Endothelial cell of umbilical vein (primary cell): ENCODE measurements around the gene GRAMD4. TPM values are rescaled to one million over a fixed set of nuclear protein-coding genes. Genes with fewer than 3 reads are reported as not detected.

Experiments used
- BruUV-seq: library from RNA; stranded (reverse); fragments of 400-500 nt; replicated peaks from 2 replicates; lab custom pipeline; 2021; lab: Mats Ljungman, UMichigan
- CTCF ChIA-PET: fragments of 300-600, 350-600 bp; sonication (Branson Sonifier 250); formaldehyde crosslinking; loops from one replicate; lab custom pipeline; 2021; ENCODE audit warnings: antibody characterized with exemption, inconsistent platforms; lab: Charles Lee
- POLR2A ChIA-PET: fragments of 300-600, 350-600 bp; sonication (Branson Sonifier 250); formaldehyde crosslinking; loops from one replicate; lab custom pipeline; 2021; ENCODE audit warnings: antibody characterized with exemption, inconsistent platforms; lab: Charles Lee
- DNase-seq: peaks from one replicate; pipeline ENCODE4 v3.0.0-alpha.2; 2011; ENCODE audit warnings: low read depth, low spot score
- FAIRE-seq: peaks from 2 replicates; lab custom pipeline; 2011; peaks lifted over from hg19 to GRCh38; lab: Jason Lieb, UNC
- H2AFZ ChIP-seq: 2 replicates; pipeline ENCODE4 v1.6.0; 2012; ENCODE audit warnings: low read depth, low read length, control low read depth, inconsistent platforms
- H3K27ac ChIP-seq: 2 replicates; pipeline ENCODE4 v1.5.1; 2011; ENCODE audit warnings: low read depth, mild to moderate bottlenecking, control low read depth, low read length, moderate library complexity; ENCODE audit not compliant: insufficient read depth
- H3K27me3 ChIP-seq, 2 experiments: 2 replicates each; pipeline versions ENCODE4 v1.6.0 to v1.6.1; 2011; ENCODE audit warnings: low read length in 2 of 2, mixed read lengths in 1 of 2; ENCODE audit not compliant: control insufficient read depth in 2 of 2, insufficient read depth in 2 of 2
- H3K36me3 ChIP-seq, 2 experiments: 2 replicates in 1 of 2; 3 replicates in 1 of 2; pipeline ENCODE4 v1.5.1; 2011; ENCODE audit warnings: low read length in 2 of 2, mild to moderate bottlenecking in 1 of 2, moderate library complexity in 1 of 2; ENCODE audit not compliant: control insufficient read depth in 2 of 2, insufficient read depth in 2 of 2; ENCODE audit errors: extremely low read depth in 1 of 2
- H3K4me1 ChIP-seq: 3 replicates; pipeline ENCODE4 v1.5.1; 2011; ENCODE audit warnings: mild to moderate bottlenecking, low read length; ENCODE audit not compliant: control insufficient read depth, insufficient read depth; ENCODE audit errors: extremely low read depth
- H3K4me2 ChIP-seq: 2 replicates; pipeline ENCODE4 v1.6.1; 2011; ENCODE audit warnings: low read length, control low read depth, mixed read lengths; ENCODE audit not compliant: insufficient read depth
- H3K4me3 ChIP-seq, 3 experiments: fragments of 200-600 bp in 1 of 3; sonication (generic), shearing (Covaris generic) in 1 of 3; replicated peaks in 1 of 3; 2 replicates each; pipeline ENCODE4 v1.5.1; 2011 to 2016; ENCODE audit warnings: control low read depth in 3 of 3, low read length in 3 of 3, mild to moderate bottlenecking in 2 of 3, inconsistent platforms in 1 of 3, low read depth in 1 of 3, moderate library complexity in 1 of 3; ENCODE audit not compliant: insufficient read depth in 1 of 3
- H3K79me2 ChIP-seq: 2 replicates; pipeline ENCODE4 v1.6.0; 2012; ENCODE audit warnings: low read length, inconsistent platforms; ENCODE audit not compliant: control insufficient read depth, insufficient read depth
- H3K9ac ChIP-seq: replicated peaks from 2 replicates; pipeline ENCODE3; 2011; ENCODE audit warnings: low read length, control low read depth; ENCODE audit not compliant: insufficient read depth; ENCODE audit errors: extremely low read depth
- H3K9me1 ChIP-seq: replicated peaks from 3 replicates; pipeline ENCODE4 v1.6.0; 2011; ENCODE audit warnings: mild to moderate bottlenecking, low read length; ENCODE audit not compliant: control insufficient read depth, insufficient read depth; ENCODE audit errors: extremely low read depth
- H3K9me3 ChIP-seq: replicated peaks from 2 replicates; pipeline ENCODE4 v1.5.1; 2012; ENCODE audit warnings: low read length, inconsistent platforms; ENCODE audit not compliant: control insufficient read depth, insufficient read depth
- H4K20me1 ChIP-seq: replicated peaks from 2 replicates; pipeline ENCODE3; 2011; ENCODE audit warnings: mild to moderate bottlenecking, low read length; ENCODE audit not compliant: control insufficient read depth, insufficient read depth; ENCODE audit errors: extremely low read depth
- EZH2 ChIP-seq: IDR thresholded peaks from 2 replicates; pipeline ENCODE4 v1.6.1; 2012; ENCODE audit warnings: borderline replicate concordance, low read depth, mild to moderate bottlenecking, moderate library complexity, low read length, inconsistent platforms; ENCODE audit not compliant: severe bottlenecking
- FOS ChIP-seq: IDR thresholded peaks from 2 replicates; pipeline ENCODE4 v1.6.1; 2011; ENCODE audit warnings: mild to moderate bottlenecking, low read length, moderate library complexity, borderline replicate concordance; ENCODE audit not compliant: insufficient read depth
- GATA2 ChIP-seq: IDR thresholded peaks from 2 replicates; pipeline ENCODE4 v1.7.0; 2011; ENCODE audit warnings: low read depth, mild to moderate bottlenecking, moderate library complexity, mixed read lengths, low read length; ENCODE audit not compliant: insufficient read length, insufficient read depth
- JUN ChIP-seq: IDR thresholded peaks from 2 replicates; pipeline ENCODE4 v1.6.1; 2011; ENCODE audit warnings: borderline replicate concordance, low read depth; ENCODE audit not compliant: insufficient read length, insufficient read depth
- MAX ChIP-seq: IDR thresholded peaks from 2 replicates; pipeline ENCODE4 v1.6.1; 2011; ENCODE audit not compliant: insufficient read depth, insufficient read length
- MYC ChIP-seq: IDR thresholded peaks from one replicate; pipeline ENCODE4 v1.6.1; 2011; ENCODE audit warnings: mild to moderate bottlenecking, low read depth, low read length
- POLR2A ChIP-seq: IDR thresholded peaks from 2 replicates; pipeline ENCODE4 v1.6.1; 2012; ENCODE audit warnings: low read depth, mild to moderate bottlenecking, control low read depth, low read length
- POLR2AphosphoS5 ChIP-seq: IDR thresholded peaks from 2 replicates; pipeline ENCODE4 v1.6.1; 2012; ENCODE audit warnings: low read depth, mild to moderate bottlenecking, control low read depth, low read length, moderate library complexity; ENCODE audit not compliant: insufficient read depth
- dilution Hi-C: fragments of 300-500 bp; cut with MboI; formaldehyde crosslinking; loops from one replicate; pipeline ENCODE4 v1.15.0; 2019; ENCODE audit warnings: low sequenced_read_pairs; ENCODE audit not compliant: extremely low pct_ligation_motif_present
- intact Hi-C: fragments of 100-400 bp; cut with micrococcal nuclease; formaldehyde crosslinking; loops from one replicate; pipeline ENCODE4 v1.10.0; 2022
- polyA plus RNA-seq, 4 experiments: library from polyadenylated mRNA; depleted of rRNA in 3 of 4; stranded (reverse) in 3 of 4; unstranded in 1 of 4; fragments of >200 nt; gene quantifications; 2 replicates each; pipeline versions ENCODE4 v1.2.1 to v1.2.3, GENCODE V29; 2011 to 2012; ENCODE audit warnings: missing spikeins in 1 of 4
- total RNA-seq: library from RNA; stranded (reverse); gene quantifications from 2 replicates; pipeline ENCODE4 v1.2.3, GENCODE V29; 2021

Gene GRAMD4
- total and polyA plus RNA-seq, 2 donors (not counting 3 experiments of a cell fraction or from before 2014, with no cell fraction given): 5.9 to 14.8 TPM

DNA sequence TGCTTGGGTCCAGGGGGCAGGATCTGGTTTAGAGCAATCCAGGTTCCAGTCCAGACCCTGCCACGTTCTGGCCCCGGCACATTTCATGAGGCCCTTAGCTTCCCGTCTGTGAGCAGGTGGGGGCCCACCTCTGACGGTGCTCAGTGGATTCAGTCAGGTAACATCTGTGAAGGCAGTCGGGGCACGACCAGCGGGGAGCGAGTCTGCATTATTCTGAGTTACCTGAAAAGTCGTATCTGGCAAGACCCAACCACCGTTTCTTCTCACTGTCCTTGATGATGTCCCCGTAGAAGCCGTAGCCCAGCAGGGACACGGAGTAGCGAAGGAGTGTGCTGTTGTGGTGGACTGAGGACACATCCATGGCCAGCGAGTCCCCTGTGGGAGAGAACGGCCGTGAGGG lies 78.9 kb downstream of the GRAMD4 start:
- POLR2A ChIA-PET: no interaction called here

DNA sequence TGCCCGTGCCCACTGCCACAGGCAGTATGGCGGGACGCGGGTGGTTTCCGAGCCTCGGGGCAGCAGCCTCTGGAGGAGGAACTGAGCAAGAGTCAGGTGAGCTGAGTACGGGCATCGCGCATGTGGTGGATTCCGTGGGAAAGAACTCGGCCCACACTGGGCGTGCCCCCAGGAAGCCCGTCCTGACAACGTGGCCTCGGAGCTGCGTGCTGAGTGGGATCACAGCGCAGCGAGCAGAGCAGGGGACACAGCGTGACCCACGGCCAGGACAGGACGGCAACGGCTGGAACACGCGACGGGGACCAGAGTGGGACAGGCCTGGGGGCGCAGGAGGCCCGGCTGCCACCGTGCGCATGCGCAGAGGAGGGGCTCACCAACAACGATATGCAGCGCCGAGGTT lies 81.1 kb downstream of the GRAMD4 start:
- no TSS peak for BruUV-seq
- Histone ChIP-seq H3K4me3 (no peak overlapping the region), H3K4me2 (no peak overlapping the region), H4K20me1 (no peaks in the 10 kb centered on the region), H3K27ac (no peak overlapping the region), H3K9ac (no peak overlapping the region), H3K27me3 (no peaks in the 10 kb centered on the region), H3K9me1 (no peaks in the 10 kb centered on the region), H2AFZ (no peak overlapping the region), H3K79me2 (peaks cover 7% of the 10 kb centered on the region), H3K9me3 (no peaks in the 10 kb centered on the region), H3K4me1 (no peaks in the 10 kb centered on the region), H3K36me3 (peaks cover 34 to 69% of the 10 kb centered on the region in 2 experiments)
- CTCF ChIA-PET: no interaction called here
- intact Hi-C loops: no loop called here
- FAIRE-seq: no peak
- TF ChIP-seq FOS: no peak
- no peak for DNase-seq
- dilution Hi-C loops: no loop called here
- POLR2A ChIA-PET: no interaction called here

More for the DNA sequence above, 78.9 kb downstream of the GRAMD4 start:
- no peak for DNase-seq
- no peak overlapping the region for H3K9ac ChIP-seq
- TF ChIP-seq MYC: no peak
- no peak for TF ChIP-seq GATA2
- no peak for TF ChIP-seq JUN
- no peak for TF ChIP-seq MAX
- no peak for TF ChIP-seq FOS
- no peak for TF ChIP-seq EZH2
- TF ChIP-seq POLR2AphosphoS5: no peak
- TF ChIP-seq POLR2A: no peak
- no peak overlapping the region for H3K4me2 ChIP-seq
- no peak overlapping the region for H3K27ac ChIP-seq
- no peaks in the 10 kb centered on the region for H3K9me3 ChIP-seq
- intact Hi-C loops (no loop called here), dilution Hi-C loops (no loop called here)
- no peaks in the 10 kb centered on the region for H4K20me1 ChIP-seq
- H3K27me3 ChIP-seq: no peaks in the 10 kb centered on the region
- no peaks in the 10 kb centered on the region for H3K9me1 ChIP-seq
- no peak for FAIRE-seq
- no peak overlapping the region for H3K4me3 ChIP-seq
- H3K4me1 ChIP-seq: no peaks in the 10 kb centered on the region
- H3K79me2 ChIP-seq: no peaks in the 10 kb centered on the region
- H2AFZ ChIP-seq: no peak overlapping the region
- CTCF ChIA-PET: no interaction called here
- BruUV-seq: no TSS peak
- H3K36me3 ChIP-seq: peaks cover 38 to 77% of the 10 kb centered on the region in 2 experiments
